ENCODE measurements around the gene INPP5J. TPM values are rescaled to one million over a fixed set of nuclear protein-coding genes. Genes with fewer than 3 reads are reported as not detected.

The INPP5J gene
- total and polyA plus RNA-seq, 10 of the 15 experiments (the other 5 are each of a cell fraction or from before 2014, with no cell fraction given) = 0.18 to 2.8 (median 1.5) TPM; not detected in 1

DNA sequence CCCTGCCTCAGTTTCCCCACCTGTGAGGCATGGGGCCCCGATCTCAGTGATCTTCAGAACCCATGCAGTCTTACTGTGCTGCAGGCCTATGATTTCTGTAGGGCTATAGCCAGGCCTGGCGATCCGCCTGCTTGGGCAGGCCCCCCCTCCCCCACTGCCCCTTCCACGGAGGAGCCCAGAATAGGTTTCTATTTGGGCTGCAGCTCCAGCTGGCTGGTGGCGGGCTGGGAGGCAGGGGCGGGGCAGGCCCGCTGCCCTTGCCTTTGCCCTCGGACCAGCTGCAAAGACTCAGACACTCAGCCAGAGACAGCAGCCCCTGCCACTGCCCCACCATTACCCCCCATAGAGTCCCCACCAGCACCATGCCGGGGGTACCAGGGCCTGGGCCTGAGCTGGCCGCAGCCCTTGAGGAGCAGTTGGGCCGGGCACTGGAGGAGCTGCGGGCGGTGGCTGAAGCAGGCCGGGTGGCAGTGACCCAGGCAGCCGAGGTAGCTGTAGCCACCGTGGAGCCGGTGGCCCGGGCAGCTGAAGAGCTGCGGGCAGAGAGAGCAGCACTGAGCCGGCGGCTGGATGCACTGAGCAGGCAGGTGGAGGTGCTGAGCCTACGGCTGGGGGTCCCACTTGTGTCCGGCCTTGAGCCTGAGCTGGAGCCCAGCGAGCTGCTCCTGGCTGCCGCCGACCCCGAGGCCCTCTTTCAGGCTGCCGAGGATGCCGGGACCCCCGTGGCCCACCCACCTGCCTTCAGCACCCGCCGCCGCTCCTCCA lies 29.5 kb upstream of the INPP5J start:
- SMC1A ChIA-PET (ENCODE audit: uncharacterized antibody, unreplicated experiment) = interaction anchor here (0.9 kb wide), 1 partner anchor 10 kb away, joined by 3 read pairs; no protein-coding TSS in a partner anchor
- Histone ChIP-seq H3K4me1 (ENCODE audit: control insufficient read depth, insufficient read depth, low read length) (no peaks in the 10 kb centered on the region), H3K36me3 (ENCODE audit: control insufficient read depth in 2 of 2, insufficient read depth in 2 of 2, low read length in 1 of 2) (peaks cover 0 to 10% of the 10 kb centered on the region in 2 experiments; a peak in 3 of 4 replicates), H3K4me3 (no peak overlapping the region), H3K9ac (ENCODE audit: control insufficient read depth, insufficient read depth, low read length) (no peak overlapping the region), H3K79me2 (ENCODE audit: control insufficient read depth, insufficient read depth, low read length) (no peaks in the 10 kb centered on the region), H3K27me3 (replicated peaks in 1 of 2; ENCODE audit: control insufficient read depth in 2 of 2, insufficient read depth in 2 of 2, low read length in 1 of 2) (no peaks in the 10 kb centered on the region), H3K4me2 (ENCODE audit: control insufficient read depth, insufficient read depth) (no peak overlapping the region), H2AFZ (ENCODE audit: control insufficient read depth, low read depth, low read length) (no peak overlapping the region), H3K9me3 (replicated peaks; ENCODE audit: control insufficient read depth, insufficient read depth, low read length) (no peaks in the 10 kb centered on the region), H3K27ac (ENCODE audit: control insufficient read depth, insufficient read depth) (no peak overlapping the region), H4K20me1 (ENCODE audit: control insufficient read depth, insufficient read depth) (no peaks in the 10 kb centered on the region)
- intact Hi-C loops (cut with micrococcal nuclease; ENCODE audit: unreplicated experiment) (no loop called here), in situ Hi-C loops (cut with MboI) (no loop called here)
- ATAC-seq = no peak
- no TSS peak for BruUV-seq (replicated peaks)
- 96% methylated on average over 32 of the region's 33 CpGs for WGBS (ENCODE audit: insufficient coverage, insufficient replicate concordance, low lambda C conversion rate, missing lambda C conversion rate)
- TF ChIP-seq, protein P1, sequence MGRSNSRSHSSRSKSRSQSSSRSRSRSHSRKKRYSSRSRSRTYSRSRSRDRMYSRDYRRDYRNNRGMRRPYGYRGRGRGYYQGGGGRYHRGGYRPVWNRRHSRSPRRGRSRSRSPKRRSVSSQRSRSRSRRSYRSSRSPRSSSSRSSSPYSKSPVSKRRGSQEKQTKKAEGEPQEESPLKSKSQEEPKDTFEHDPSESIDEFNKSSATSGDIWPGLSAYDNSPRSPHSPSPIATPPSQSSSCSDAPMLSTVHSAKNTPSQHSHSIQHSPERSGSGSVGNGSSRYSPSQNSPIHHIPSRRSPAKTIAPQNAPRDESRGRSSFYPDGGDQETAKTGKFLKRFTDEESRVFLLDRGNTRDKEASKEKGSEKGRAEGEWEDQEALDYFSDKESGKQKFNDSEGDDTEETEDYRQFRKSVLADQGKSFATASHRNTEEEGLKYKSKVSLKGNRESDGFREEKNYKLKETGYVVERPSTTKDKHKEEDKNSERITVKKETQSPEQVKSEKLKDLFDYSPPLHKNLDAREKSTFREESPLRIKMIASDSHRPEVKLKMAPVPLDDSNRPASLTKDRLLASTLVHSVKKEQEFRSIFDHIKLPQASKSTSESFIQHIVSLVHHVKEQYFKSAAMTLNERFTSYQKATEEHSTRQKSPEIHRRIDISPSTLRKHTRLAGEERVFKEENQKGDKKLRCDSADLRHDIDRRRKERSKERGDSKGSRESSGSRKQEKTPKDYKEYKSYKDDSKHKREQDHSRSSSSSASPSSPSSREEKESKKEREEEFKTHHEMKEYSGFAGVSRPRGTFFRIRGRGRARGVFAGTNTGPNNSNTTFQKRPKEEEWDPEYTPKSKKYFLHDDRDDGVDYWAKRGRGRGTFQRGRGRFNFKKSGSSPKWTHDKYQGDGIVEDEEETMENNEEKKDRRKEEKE (IDR thresholded peaks at IDR 0.05) = no peak
- TF ChIP-seq ESRRA (IDR thresholded peaks at IDR 0.05; ENCODE audit: low read length) (no peak), PAX8 (IDR thresholded peaks at IDR 0.05) (no peak), TARDBP (IDR thresholded peaks at IDR 0.05; ENCODE audit: borderline replicate concordance) (no peak), ZSCAN29 (IDR thresholded peaks at IDR 0.05) (no peak), KLF5 (IDR thresholded peaks at IDR 0.05; ENCODE audit: partially characterized antibody) (no peak), NFYB (IDR thresholded peaks at IDR 0.05; ENCODE audit: insufficient read depth, low read depth, low read length) (no peak), ZNF274 (IDR thresholded peaks at IDR 0.05; ENCODE audit: insufficient read depth, insufficient read length) (no peak)
- TF ChIP-seq, protein P2, sequence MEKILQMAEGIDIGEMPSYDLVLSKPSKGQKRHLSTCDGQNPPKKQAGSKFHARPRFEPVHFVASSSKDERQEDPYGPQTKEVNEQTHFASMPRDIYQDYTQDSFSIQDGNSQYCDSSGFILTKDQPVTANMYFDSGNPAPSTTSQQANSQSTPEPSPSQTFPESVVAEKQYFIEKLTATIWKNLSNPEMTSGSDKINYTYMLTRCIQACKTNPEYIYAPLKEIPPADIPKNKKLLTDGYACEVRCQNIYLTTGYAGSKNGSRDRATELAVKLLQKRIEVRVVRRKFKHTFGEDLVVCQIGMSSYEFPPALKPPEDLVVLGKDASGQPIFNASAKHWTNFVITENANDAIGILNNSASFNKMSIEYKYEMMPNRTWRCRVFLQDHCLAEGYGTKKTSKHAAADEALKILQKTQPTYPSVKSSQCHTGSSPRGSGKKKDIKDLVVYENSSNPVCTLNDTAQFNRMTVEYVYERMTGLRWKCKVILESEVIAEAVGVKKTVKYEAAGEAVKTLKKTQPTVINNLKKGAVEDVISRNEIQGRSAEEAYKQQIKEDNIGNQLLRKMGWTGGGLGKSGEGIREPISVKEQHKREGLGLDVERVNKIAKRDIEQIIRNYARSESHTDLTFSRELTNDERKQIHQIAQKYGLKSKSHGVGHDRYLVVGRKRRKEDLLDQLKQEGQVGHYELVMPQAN (conservative IDR thresholded peaks at IDR 0.05) = no peak
- TF ChIP-seq, protein P3, sequence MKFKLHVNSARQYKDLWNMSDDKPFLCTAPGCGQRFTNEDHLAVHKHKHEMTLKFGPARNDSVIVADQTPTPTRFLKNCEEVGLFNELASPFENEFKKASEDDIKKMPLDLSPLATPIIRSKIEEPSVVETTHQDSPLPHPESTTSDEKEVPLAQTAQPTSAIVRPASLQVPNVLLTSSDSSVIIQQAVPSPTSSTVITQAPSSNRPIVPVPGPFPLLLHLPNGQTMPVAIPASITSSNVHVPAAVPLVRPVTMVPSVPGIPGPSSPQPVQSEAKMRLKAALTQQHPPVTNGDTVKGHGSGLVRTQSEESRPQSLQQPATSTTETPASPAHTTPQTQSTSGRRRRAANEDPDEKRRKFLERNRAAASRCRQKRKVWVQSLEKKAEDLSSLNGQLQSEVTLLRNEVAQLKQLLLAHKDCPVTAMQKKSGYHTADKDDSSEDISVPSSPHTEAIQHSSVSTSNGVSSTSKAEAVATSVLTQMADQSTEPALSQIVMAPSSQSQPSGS (IDR thresholded peaks at IDR 0.05; ENCODE audit: low read length) = no peak
- TF ChIP-seq, protein P4, sequence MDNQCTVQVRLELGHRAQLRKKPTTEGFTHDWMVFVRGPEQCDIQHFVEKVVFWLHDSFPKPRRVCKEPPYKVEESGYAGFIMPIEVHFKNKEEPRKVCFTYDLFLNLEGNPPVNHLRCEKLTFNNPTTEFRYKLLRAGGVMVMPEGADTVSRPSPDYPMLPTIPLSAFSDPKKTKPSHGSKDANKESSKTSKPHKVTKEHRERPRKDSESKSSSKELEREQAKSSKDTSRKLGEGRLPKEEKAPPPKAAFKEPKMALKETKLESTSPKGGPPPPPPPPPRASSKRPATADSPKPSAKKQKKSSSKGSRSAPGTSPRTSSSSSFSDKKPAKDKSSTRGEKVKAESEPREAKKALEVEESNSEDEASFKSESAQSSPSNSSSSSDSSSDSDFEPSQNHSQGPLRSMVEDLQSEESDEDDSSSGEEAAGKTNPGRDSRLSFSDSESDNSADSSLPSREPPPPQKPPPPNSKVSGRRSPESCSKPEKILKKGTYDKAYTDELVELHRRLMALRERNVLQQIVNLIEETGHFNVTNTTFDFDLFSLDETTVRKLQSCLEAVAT (IDR thresholded peaks at IDR 0.05) = no peak
- CTCF ChIA-PET = interaction anchor here (1.1 to 2.6 kb wide), 3 partner anchors 8 to 220 kb away, joined by 3 to 7 read pairs (median 4); partner anchors contain the start of gene SELENOM
- POLR2A ChIA-PET = interaction anchor here (0.6 to 1.1 kb wide), 2 partner anchors 162 to 1706 kb away, joined by 3 read pairs; no protein-coding TSS in a partner anchor
- no peak for DNase-seq (ENCODE audit: low read depth, low spot score)
- RAD21 ChIA-PET (ENCODE audit: unreplicated experiment) = interaction anchor here (0.6 to 1.3 kb wide), 2 partner anchors 9 to 114 kb away, joined by 3 read pairs; no protein-coding TSS in a partner anchor
- FAIRE-seq = no peak

Measured in GM12878 (cell line).